ENCODE measurements around the gene GANAB. TPM values are rescaled to one million over a fixed set of nuclear protein-coding genes. Genes with fewer than 3 reads are reported as not detected.
A peak's percentile ranks its signal among the peaks of the same experiment; 100 is the strongest.

The GANAB gene
- total and polyA plus RNA-seq, 2 of the 13 experiments (the other 11 are each of a cell fraction or from before 2014, with no cell fraction given): 99.5 to 234 TPM

GRCh38 chr11:62578541-62578940, 67.9 kb downstream of the GANAB start:
- peaks cover 12 to 36% of the 10 kb centered on the region in 2 experiments for H3K36me3 ChIP-seq (replicated peaks in 1 of 2; ENCODE audit: control insufficient read depth in 1 of 2, insufficient read depth in 2 of 2, low read length in 2 of 2)
- H3K27ac ChIP-seq (ENCODE audit: extremely low read length, insufficient read depth, low read length): no peak overlapping the region
- no peak overlapping the region for H3K4me3 ChIP-seq (replicated peaks in 1 of 3; ENCODE audit: insufficient read depth in 1 of 3, low read depth in 2 of 3, low read length in 3 of 3)
- no peak for ATAC-seq
- H3K9me3 ChIP-seq (ENCODE audit: low read length): no peaks in the 10 kb centered on the region
- DNase-seq (ENCODE audit: low spot score): no peak
- CTCF ChIA-PET (ENCODE audit: low intra/inter-chr PET ratio, low total read pairs): no interaction called here
- H3K27me3 ChIP-seq (ENCODE audit: control insufficient read depth in 1 of 2, insufficient read depth in 2 of 2, low read length in 2 of 2): no peaks in the 10 kb centered on the region
- no peak overlapping the region for H2AFZ ChIP-seq (ENCODE audit: low read length)
- POLR2A ChIA-PET: interaction anchor here (2.0 kb wide), 1 partner anchor 13 kb away, joined by 5 read pairs; the partner anchor contains the start of gene TUT1
- BruUV-seq (replicated peaks): no TSS peak
- no peak overlapping the region for H3K4me2 ChIP-seq (ENCODE audit: low read depth, low read length)
- peaks cover 21% of the 10 kb centered on the region for H3K79me2 ChIP-seq (ENCODE audit: insufficient read depth, low read length)
- in situ Hi-C loops (cut with HindIII; ENCODE audit: extremely low pct_ligation_motif_present, low pct_unique_long_range_greater_than_20kb) (no loop called here), intact Hi-C loops (cut with micrococcal nuclease; ENCODE audit: unreplicated experiment) (no loop called here)
- peak; percentile 15 for TF ChIP-seq AGO2 (optimal IDR thresholded peaks at IDR 0.05; ENCODE audit: low read depth, low read length)
- TF ChIP-seq GTF2F1 (IDR thresholded peaks at IDR 0.05; ENCODE audit: low read length): no peak
- no peak overlapping the region for H3K9ac ChIP-seq (ENCODE audit: insufficient read depth, low read depth, low read length)
- WGBS (ENCODE audit: low lambda C conversion rate): over 99% methylated on average over 11 of the region's 11 CpGs
- no peaks in the 10 kb centered on the region for H4K20me1 ChIP-seq (ENCODE audit: insufficient read depth, low read length)
- FAIRE-seq: no peak
- H3K4me1 ChIP-seq (ENCODE audit: insufficient read depth, low read length): peaks cover 23% of the 10 kb centered on the region

GRCh38 chr11:62577046-62577714, 69.2 kb downstream of the GANAB start:
- no peaks in the 10 kb centered on the region for H3K9me3 ChIP-seq (ENCODE audit: low read length)
- no peaks in the 10 kb centered on the region; a peak in 1 of 5 replicates for H3K27me3 ChIP-seq (ENCODE audit: control insufficient read depth in 1 of 2, insufficient read depth in 2 of 2, low read length in 2 of 2)
- no peak overlapping the region for H3K27ac ChIP-seq (ENCODE audit: extremely low read length, insufficient read depth, low read length)
- H4K20me1 ChIP-seq (ENCODE audit: insufficient read depth, low read length): 0 out of 2 replicates have a peak, but pooled peaks cover 3% of the 10 kb centered on the region
- in situ Hi-C loops (cut with HindIII; ENCODE audit: extremely low pct_ligation_motif_present, low pct_unique_long_range_greater_than_20kb) (no loop called here), intact Hi-C loops (cut with micrococcal nuclease; ENCODE audit: unreplicated experiment) (no loop called here)
- WGBS (ENCODE audit: low lambda C conversion rate): 96% methylated on average over 12 of the region's 12 CpGs
- no peak for ATAC-seq
- ChIA-PET CTCF (ENCODE audit: low intra/inter-chr PET ratio, low total read pairs) (no interaction called here), POLR2A (interaction anchor here (1.2 to 2.0 kb wide), 2 partner anchors 13 to 14 kb away, joined by 3 to 5 read pairs; partner anchors contain the start of gene TUT1)
- no TSS peak for BruUV-seq (replicated peaks)
- H3K9ac ChIP-seq (ENCODE audit: insufficient read depth, low read depth, low read length): no peak overlapping the region
- no peak overlapping the region for H3K4me2 ChIP-seq (ENCODE audit: low read depth, low read length)
- H3K79me2 ChIP-seq (ENCODE audit: insufficient read depth, low read length): peaks cover 35% of the 10 kb centered on the region
- FAIRE-seq: no peak
- peaks cover 12 to 41% of the 10 kb centered on the region in 2 experiments for H3K36me3 ChIP-seq (replicated peaks in 1 of 2; ENCODE audit: control insufficient read depth in 1 of 2, insufficient read depth in 2 of 2, low read length in 2 of 2)
- H2AFZ ChIP-seq (ENCODE audit: low read length): no peak overlapping the region
- DNase-seq (ENCODE audit: low spot score): no peak
- H3K4me1 ChIP-seq (ENCODE audit: insufficient read depth, low read length): peaks cover 29% of the 10 kb centered on the region
- no peak overlapping the region for H3K4me3 ChIP-seq (replicated peaks in 1 of 3; ENCODE audit: insufficient read depth in 1 of 3, low read depth in 2 of 3, low read length in 3 of 3)
- TF ChIP-seq NFATC3 (CRISPR knock-in tag; IDR thresholded peaks at IDR 0.05) (no peak), KAT8 (CRISPR knock-in tag; IDR thresholded peaks at IDR 0.05) (no peak), SIN3B (IDR thresholded peaks at IDR 0.05; ENCODE audit: low read length) (no peak), HES4 (CRISPR knock-in tag; IDR thresholded peaks at IDR 0.05; ENCODE audit: borderline replicate concordance) (no peak), BCL6 (CRISPR knock-in tag; IDR thresholded peaks at IDR 0.05) (no peak), TOE1 (CRISPR knock-in tag; IDR thresholded peaks at IDR 0.05) (no peak), SOX6 (IDR thresholded peaks at IDR 0.05) (no peak), SOX6 (CRISPR knock-in tag; IDR thresholded peaks at IDR 0.05) (no peak), POLR2AphosphoS5 (IDR thresholded peaks at IDR 0.05; ENCODE audit: low read depth, low read length) (peak; percentile 18; the same call in 1 of the 2 replicates), ZNF335 (CRISPR knock-in tag; IDR thresholded peaks at IDR 0.05) (no peak), ZNF687 (CRISPR knock-in tag; IDR thresholded peaks at IDR 0.05) (peak; percentile 12; the same call in 1 of the 2 replicates), GTF2F1 (IDR thresholded peaks at IDR 0.05; ENCODE audit: low read length) (no peak), ZIK1 (CRISPR knock-in tag; IDR thresholded peaks at IDR 0.05; ENCODE audit: borderline replicate concordance, low read depth) (no peak), KLF12 (CRISPR knock-in tag; IDR thresholded peaks at IDR 0.05; ENCODE audit: borderline replicate concordance) (no peak), PCBP2 (optimal IDR thresholded peaks at IDR 0.05; ENCODE audit: low read depth, low read length, poor library complexity, severe bottlenecking) (no peak)
